CD4-positive, alpha-beta T cell treated with Interleukin-4 for 1 hour (primary cell): Measurements from ENCODE around the gene ANKH.

Source experiments
- DNase-seq, 2 donors: peaks; one replicate each; pipeline ENCODE4 v3.0.0-alpha.2; 2020 to 2022

The ANKH gene

DNA sequence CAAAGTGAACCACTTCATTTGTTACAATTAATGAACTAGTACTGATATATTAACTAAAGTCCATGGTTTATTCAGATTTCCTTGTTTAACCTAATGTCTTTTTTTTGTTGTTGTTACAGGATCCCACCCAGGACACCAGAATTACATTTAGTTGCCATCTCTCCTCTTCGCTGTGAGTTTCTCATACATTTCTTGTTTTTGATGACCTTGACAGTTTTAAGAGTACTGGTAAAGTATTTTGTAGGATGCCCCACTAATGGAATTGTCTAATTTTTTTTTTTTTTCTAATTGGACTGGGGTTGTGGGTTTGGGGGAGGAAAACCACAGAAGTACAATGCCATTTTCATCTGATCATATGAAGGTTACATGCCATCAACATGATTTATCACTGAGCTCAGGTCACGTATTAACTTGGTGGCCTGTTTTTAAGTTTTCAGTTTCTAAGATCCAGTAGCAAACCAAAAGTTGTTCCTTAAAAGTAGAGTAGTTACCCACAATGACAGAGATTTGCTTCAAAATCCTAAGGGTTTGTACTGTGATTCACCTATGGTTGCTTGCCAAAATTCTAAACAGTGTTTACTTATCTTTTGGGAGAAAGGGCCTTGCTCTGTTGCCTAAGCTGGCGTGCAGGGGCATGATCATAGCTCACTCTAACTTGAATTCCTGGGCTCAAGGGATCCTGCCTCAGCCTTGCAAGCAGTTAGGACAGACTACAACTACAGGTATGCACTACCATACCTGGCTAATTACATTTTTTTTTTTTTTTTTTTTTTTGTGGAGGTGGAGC lies 211.6 kb downstream of the ANKH start:
- DNase-seq, result no peak

DNA sequence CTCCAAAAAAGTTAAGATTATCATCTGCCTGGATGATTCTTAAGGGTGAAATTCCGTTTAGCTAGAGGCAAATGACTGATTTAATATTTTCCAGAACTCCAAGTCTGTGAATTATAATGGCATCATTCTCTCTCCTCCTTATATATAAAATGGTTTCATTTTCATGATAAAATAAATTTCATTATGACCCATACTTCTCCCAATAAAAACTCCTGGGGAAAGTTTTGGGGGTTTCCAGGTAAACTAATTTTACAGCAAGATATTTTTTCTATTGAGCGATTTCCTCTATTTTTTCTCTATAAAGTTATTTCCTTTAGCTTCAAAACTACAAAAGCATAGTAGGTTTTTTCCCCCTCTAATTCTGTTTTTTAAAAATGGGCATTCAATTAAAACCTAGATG lies 214.7 kb downstream of the ANKH start:
- no peak for DNase-seq

- no peak for DNase-seq
These were observed 216.3 kb downstream of the ANKH start for GRCh38 chr5:14655146-14655741.
